Panc1 (cell line): ENCODE data around the gene ATP1A1. TPM values are rescaled to one million over a fixed set of nuclear protein-coding genes. Genes with fewer than 3 reads are reported as not detected.

ENCODE experiments used
- ATAC-seq: fragments of 200-7000 bp; cut with Tn5 transposase; 2 replicates; pipeline ENCODE4 v1.9.1; 2020; ENCODE audit warnings: mild to moderate bottlenecking, moderate library complexity
- BruUV-seq: library from RNA; stranded (reverse); fragments of 400-500 nt; replicated peaks from 2 replicates; lab custom pipeline; 2021; lab: Mats Ljungman, UMichigan
- CTCF ChIA-PET: fragments of 300-600 bp; sonication (Branson Sonifier 250); formaldehyde crosslinking; loops from one replicate; lab custom pipeline; 2022; ENCODE audit warnings: antibody characterized with exemption; lab: Charles Lee
- POLR2A ChIA-PET: fragments of 300-600 bp; sonication (Branson Sonifier 250); formaldehyde crosslinking; loops from one replicate; lab custom pipeline; 2022; ENCODE audit warnings: antibody characterized with exemption; lab: Charles Lee
- DNase-seq: peaks from one replicate; pipeline ENCODE4 v3.0.0-alpha.2; 2010; ENCODE audit warnings: low read depth, low spot score
- H3K27ac ChIP-seq: 2 replicates; pipeline ENCODE4 v1.5.1; 2011; ENCODE audit warnings: mild to moderate bottlenecking, low read length, inconsistent platforms
- H3K27me3 ChIP-seq: fragments of 200-500 bp; sonication (Bioruptor generic); 2 replicates; pipeline ENCODE4 v1.6.0; 2014; ENCODE audit warnings: low read length, inconsistent platforms; ENCODE audit not compliant: control insufficient read depth, insufficient read depth
- H3K36me3 ChIP-seq: fragments of 200-500 bp; sonication (Bioruptor generic); 2 replicates; pipeline ENCODE4 v1.5.1; 2014; ENCODE audit warnings: inconsistent platforms, mild to moderate bottlenecking, low read length, moderate library complexity; ENCODE audit not compliant: control insufficient read depth, insufficient read depth
- H3K4me1 ChIP-seq: 2 replicates; pipeline ENCODE4 v1.5.1; 2011; ENCODE audit warnings: inconsistent platforms, mild to moderate bottlenecking, low read length, moderate library complexity; ENCODE audit not compliant: control insufficient read depth, insufficient read depth
- H3K4me3 ChIP-seq, 2 experiments: 2 replicates each; pipeline ENCODE4 v1.5.1; 2011 to 2012; ENCODE audit warnings: low read depth in 2 of 2, low read length in 2 of 2, mild to moderate bottlenecking in 2 of 2, inconsistent platforms in 1 of 2, moderate library complexity in 1 of 2
- H3K9me3 ChIP-seq: fragments of 200-500 bp; sonication (Bioruptor generic); 2 replicates; pipeline ENCODE4 v1.5.1; 2014; ENCODE audit warnings: low read depth, mild to moderate bottlenecking, inconsistent platforms, low read length, moderate library complexity; ENCODE audit not compliant: control insufficient read depth, insufficient read depth
- CTCF ChIP-seq: fragments of 450-650 bp; IDR thresholded peaks from 2 replicates; pipeline ENCODE4 v1.5.1; 2017; ENCODE audit warnings: mild to moderate bottlenecking
- POLR2AphosphoS5 ChIP-seq: IDR thresholded peaks from 2 replicates; pipeline ENCODE4 v1.6.1; 2012; ENCODE audit warnings: mild to moderate bottlenecking, low read depth, low read length, moderate library complexity
- REST ChIP-seq, 2 experiments: IDR thresholded peaks; 2 replicates each; pipeline ENCODE4 v1.6.1; 2011 to 2012; ENCODE audit warnings: low read depth in 2 of 2, control low read depth in 1 of 2, low read length in 1 of 2, mild to moderate bottlenecking in 1 of 2, moderate library complexity in 1 of 2; ENCODE audit not compliant: insufficient read depth in 1 of 2
- SIN3A ChIP-seq: IDR thresholded peaks from 2 replicates; pipeline ENCODE4 v1.6.1; 2012; ENCODE audit warnings: low read depth, mild to moderate bottlenecking, low read length, moderate library complexity, borderline replicate concordance; ENCODE audit not compliant: insufficient read depth
- TCF7L2 ChIP-seq: IDR thresholded peaks from 2 replicates; pipeline ENCODE4 v1.6.1; 2011; ENCODE audit warnings: mild to moderate bottlenecking, low read depth, low read length, inconsistent platforms
- in situ Hi-C: cut with HindIII; loops from 2 replicates; pipeline ENCODE4 v1.10.0; 2016; ENCODE audit warnings: low sequenced_read_pairs, low pct_unique_long_range_greater_than_20kb
- intact Hi-C: fragments of 100-400 bp; cut with micrococcal nuclease; formaldehyde crosslinking; loops from one replicate; pipeline ENCODE4 v1.10.0; 2022; ENCODE audit not compliant: unreplicated experiment
- total RNA-seq: library from RNA; stranded (reverse); gene quantifications from one replicate; pipeline ENCODE4 v1.2.1, GENCODE V29; 2021; ENCODE audit not compliant: unreplicated experiment

ATP1A1 gene
- total RNA-seq, 1 experiment from 2014 or later, result 131 TPM

- no peak for ATAC-seq
- in situ Hi-C loops, result no loop called here
- ChIA-PET POLR2A (no interaction called here), CTCF (no interaction called here)
- Histone ChIP-seq H3K4me1 (peaks cover 37% of the 10 kb centered on the region), H3K27ac (no peak overlapping the region), H3K9me3 (no peaks in the 10 kb centered on the region), H3K4me3 (no peak overlapping the region), H3K36me3 (no peaks in the 10 kb centered on the region), H3K27me3 (no peaks in the 10 kb centered on the region)
- intact Hi-C loops, result no loop called here
- DNase-seq, result no peak
- TF ChIP-seq REST (IDR thresholded peaks at IDR 0.05; ENCODE audit: insufficient read depth in 1 of 2, low read depth in 2 of 2, low read length in 1 of 2), result no peak
- no peak for TF ChIP-seq CTCF
- TF ChIP-seq SIN3A, result no peak
- TF ChIP-seq POLR2AphosphoS5, result no peak
- no peak for TF ChIP-seq TCF7L2
- no TSS peak for BruUV-seq
Measured at GRCh38 chr1:116379057-116379630, 6.1 kb downstream of the ATP1A1 start.

DNA sequence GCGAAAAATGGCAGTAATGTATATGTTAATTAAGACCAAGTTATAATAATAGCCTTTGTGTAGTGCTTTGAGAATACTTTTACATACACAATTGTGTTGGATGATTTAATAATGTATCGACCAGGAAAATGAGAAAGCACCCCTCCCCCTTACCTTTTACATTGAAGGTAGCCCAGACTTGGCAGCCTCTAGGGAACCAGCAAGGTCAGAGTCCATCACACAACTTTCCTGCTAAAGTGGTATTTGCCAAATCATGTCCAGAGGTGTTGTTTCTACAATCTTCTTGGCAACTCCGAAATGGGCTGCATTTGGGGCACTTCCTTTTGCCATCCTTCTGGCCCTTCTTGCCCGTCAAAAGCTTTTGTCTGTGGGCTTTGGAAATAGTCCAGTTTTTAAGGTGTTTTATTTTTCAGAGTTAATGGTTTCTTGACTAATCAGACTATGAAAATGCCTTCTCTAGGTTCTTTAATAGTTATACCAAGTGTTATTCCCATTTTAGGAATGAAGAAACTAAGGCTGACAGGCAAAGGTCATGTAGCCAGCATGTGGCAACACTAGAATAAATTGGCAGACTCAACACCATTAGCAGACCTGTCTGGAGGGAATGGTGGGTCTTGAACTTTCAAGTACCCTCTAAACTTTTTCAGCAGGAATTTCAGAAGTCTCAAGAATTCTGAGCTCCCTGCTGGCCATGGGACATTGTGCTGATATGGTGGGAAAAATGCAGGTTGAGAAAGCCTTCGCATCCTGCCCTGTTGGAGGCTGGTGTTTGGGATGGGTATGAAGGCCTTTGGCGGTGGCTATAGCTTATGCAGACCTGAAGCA is 6.8 kb downstream of the ATP1A1 start:
- TF ChIP-seq REST (IDR thresholded peaks at IDR 0.05; ENCODE audit: insufficient read depth in 1 of 2, low read depth in 2 of 2, low read length in 1 of 2), result no peak
- TF ChIP-seq TCF7L2, result no peak
- no peak for TF ChIP-seq SIN3A
- TF ChIP-seq POLR2AphosphoS5, result no peak
- TF ChIP-seq CTCF, result no peak
- H3K4me3 ChIP-seq, result no peak overlapping the region
- in situ Hi-C loops (no loop called here), intact Hi-C loops (no loop called here)
- ChIA-PET CTCF (no interaction called here), POLR2A (no interaction called here)
- ATAC-seq (no peak), DNase-seq (no peak)
- H3K9me3 ChIP-seq, result no peaks in the 10 kb centered on the region
- no peak overlapping the region for H3K27ac ChIP-seq
- no peaks in the 10 kb centered on the region for H3K27me3 ChIP-seq
- BruUV-seq, result no TSS peak
- no peaks in the 10 kb centered on the region for H3K36me3 ChIP-seq
- H3K4me1 ChIP-seq, result peaks cover 37% of the 10 kb centered on the region
